Measurements from ENCODE around the gene AMN1. TPM values are rescaled to one million over a fixed set of nuclear protein-coding genes. Genes with fewer than 3 reads are reported as not detected.

AMN1 gene
- total RNA-seq, 1 experiment from 2014 or later, result 9.6 TPM

GRCh38 chr12:31631809-31632208 lies 97.0 kb downstream of the AMN1 start:
- Histone ChIP-seq H2BK15ac (ENCODE audit: low read depth, low read length) (no peak overlapping the region), H3K27ac (ENCODE audit: insufficient read length, low read depth, low read length) (no peak overlapping the region), H3K18ac (ENCODE audit: insufficient read length, low read depth, low read length) (no peak overlapping the region), H3K79me1 (ENCODE audit: insufficient read depth, low read depth, low read length, poor library complexity, severe bottlenecking) (no peaks in the 10 kb centered on the region), H4K5ac (ENCODE audit: insufficient read length, low read depth, low read length) (no peak overlapping the region), H3K56ac (ENCODE audit: insufficient read length, low read depth, low read length) (no peak overlapping the region), H3K4me1 (ENCODE audit: insufficient read depth, low read length) (no peaks in the 10 kb centered on the region), H3K79me2 (ENCODE audit: insufficient read depth, low read length) (no peaks in the 10 kb centered on the region), H2BK12ac (ENCODE audit: insufficient read length, low read depth, low read length) (no peak overlapping the region), H4K8ac (replicated peaks; ENCODE audit: insufficient read length, low read depth, low read length) (no peak overlapping the region), H3K14ac (ENCODE audit: insufficient read depth, low read length) (no peak overlapping the region), H3K27me3 (ENCODE audit: insufficient read depth, low read length) (no peaks in the 10 kb centered on the region), H3K9me3 (ENCODE audit: control insufficient read depth, low read depth, low read length) (no peaks in the 10 kb centered on the region), H2BK20ac (ENCODE audit: low read depth, low read length, poor library complexity, severe bottlenecking) (no peak overlapping the region), H3K9ac (ENCODE audit: extremely low read depth, insufficient read length, low read length) (no peak overlapping the region), H3K23me2 (ENCODE audit: insufficient read length, low read depth, low read length, poor library complexity, severe bottlenecking) (no peaks in the 10 kb centered on the region), H2AFZ (ENCODE audit: low read length) (no peak overlapping the region), H2BK120ac (ENCODE audit: low read depth, low read length, poor library complexity, severe bottlenecking) (no peak overlapping the region), H3T11ph (ENCODE audit: low read length) (no peak overlapping the region), H3K23ac (ENCODE audit: insufficient read length, low read depth, low read length) (no peak overlapping the region), H4K20me1 (ENCODE audit: control insufficient read depth, insufficient read depth, insufficient read length) (no peaks in the 10 kb centered on the region), H4K91ac (ENCODE audit: insufficient read length, low read depth, low read length) (no peak overlapping the region), H2BK5ac (ENCODE audit: insufficient read length, low read length) (no peak overlapping the region), H3K4me2 (ENCODE audit: insufficient read depth, insufficient read length, low read length) (no peak overlapping the region), H3K4ac (ENCODE audit: low read depth, low read length) (no peak overlapping the region), H2AK5ac (ENCODE audit: insufficient read length, low read length) (no peak overlapping the region)
- Mint-ChIP-seq H3K4me3 (no peak overlapping the region; a peak in 1 of 5 replicates), H3K27me3 (ENCODE audit: low read depth) (no peaks in the 10 kb centered on the region; the same call in 1 of the 2 replicates), H3K9me3 (no peaks in the 10 kb centered on the region), H3K36me3 (ENCODE audit: insufficient read depth in 1 of 3, low read depth in 3 of 3) (no peaks in the 10 kb centered on the region; a peak in 1 of 7 replicates), H3K27ac (no peak overlapping the region; a peak in 1 of 7 replicates), H3K4me1 (peaks cover 4 to 12% of the 10 kb centered on the region in 2 experiments)
- TF ChIP-seq CTCF (conservative IDR thresholded peaks at IDR 0.05), result no peak
- DNase-seq, result no peak
- WGBS (ENCODE audit: extremely low coverage, insufficient read length, low lambda C conversion rate), result no CpG with 5 or more reads among the region's 12 CpGs

All from H9 (cell line).